ENCODE measurements around the gene C1GALT1. TPM values are rescaled to one million over a fixed set of nuclear protein-coding genes. Genes with fewer than 3 reads are reported as not detected.
"Not testable (repeated sequence)": the region's sequence is repeated elsewhere in the genome, so short reads cannot be mapped to it uniquely, and the experiment has no call there.

C1GALT1 gene
- total RNA-seq, 1 donor from 2014 or later = 80.1 TPM

DNA sequence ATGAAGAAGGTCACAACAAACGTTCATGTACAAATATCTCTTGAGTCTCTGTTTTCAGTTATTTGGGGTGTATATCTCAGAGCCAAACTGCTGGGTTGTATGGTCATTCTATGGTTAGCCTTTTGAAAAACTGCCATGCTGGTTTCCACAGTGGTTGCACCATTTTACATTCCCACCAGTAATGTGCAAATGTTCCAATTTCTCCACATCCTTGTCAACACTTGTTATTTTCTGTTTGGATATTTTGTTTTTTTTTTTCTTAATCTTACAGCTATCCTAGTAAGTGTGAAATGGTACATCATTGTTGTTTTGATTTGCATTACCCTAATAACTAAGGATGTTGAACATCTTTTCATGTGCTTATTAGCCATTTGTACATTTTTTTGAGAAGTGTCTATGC, 13.0 kb upstream of the C1GALT1 start:
- DNase-seq (ENCODE audit: low read depth) = no peak

DNA sequence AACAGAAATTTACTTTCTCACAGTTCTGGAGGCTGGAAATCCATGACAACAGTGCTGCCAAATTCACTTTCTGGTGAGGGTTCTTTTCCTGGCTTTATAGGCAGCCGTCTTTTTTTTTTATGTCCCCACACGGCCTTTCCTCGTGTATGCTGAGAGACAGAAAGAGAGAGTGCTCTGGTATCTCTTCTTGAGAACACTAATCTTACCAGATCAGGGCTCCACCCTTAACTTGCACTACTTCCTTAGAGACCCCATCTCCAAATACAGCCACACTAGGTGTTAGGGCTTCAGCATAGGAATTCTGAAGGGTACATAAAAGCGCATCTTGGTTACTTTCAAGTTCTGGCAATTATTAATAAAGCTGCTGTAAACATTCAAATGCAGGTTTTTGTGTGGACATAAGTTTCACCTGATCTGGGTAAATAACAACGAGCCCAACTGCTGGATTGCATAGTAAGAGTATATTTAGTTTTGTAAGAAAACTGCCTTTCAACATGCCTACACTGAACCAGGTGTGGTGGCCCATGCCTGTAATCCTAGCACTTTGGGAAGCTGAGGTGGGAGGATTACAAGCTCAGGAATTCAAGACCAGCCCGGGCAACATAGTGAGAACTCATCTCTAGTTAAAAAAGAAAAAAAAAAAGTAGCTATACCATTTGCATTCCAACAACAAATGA, 8.2 kb upstream of the C1GALT1 start:
- DNase-seq (ENCODE audit: low read depth) = no peak

DNA sequence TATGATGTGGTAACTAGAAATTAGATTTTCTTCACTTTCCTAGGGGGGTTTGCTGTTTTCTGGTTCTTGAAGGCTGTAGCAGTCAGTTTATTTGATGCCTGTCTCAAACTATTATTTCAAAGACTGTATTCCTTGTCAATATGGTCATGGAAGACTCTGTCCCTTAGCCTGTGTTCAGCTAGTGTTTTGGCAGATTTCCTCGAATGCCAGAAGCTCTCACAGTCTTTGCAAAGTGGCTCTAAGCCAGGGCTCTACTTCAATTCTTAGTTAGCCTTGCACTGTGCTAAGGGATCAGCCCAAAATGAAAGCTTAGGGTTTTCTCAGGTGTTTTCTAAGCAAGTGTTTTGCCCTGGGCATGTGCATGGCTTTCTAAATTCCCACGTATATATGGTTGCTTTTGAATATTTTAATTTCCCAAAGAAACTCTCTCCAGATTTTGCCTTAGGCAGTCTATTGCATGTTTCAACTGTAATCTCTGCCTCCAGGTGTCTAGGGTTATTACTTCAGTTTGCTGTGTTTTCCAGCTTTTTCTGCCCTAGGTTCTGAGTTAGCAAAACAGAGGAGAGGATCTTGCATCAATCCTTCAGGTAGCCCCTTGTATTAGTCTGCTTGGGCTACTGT, 7.2 kb upstream of the C1GALT1 start:
- no peak for DNase-seq (ENCODE audit: low read depth)

DNA sequence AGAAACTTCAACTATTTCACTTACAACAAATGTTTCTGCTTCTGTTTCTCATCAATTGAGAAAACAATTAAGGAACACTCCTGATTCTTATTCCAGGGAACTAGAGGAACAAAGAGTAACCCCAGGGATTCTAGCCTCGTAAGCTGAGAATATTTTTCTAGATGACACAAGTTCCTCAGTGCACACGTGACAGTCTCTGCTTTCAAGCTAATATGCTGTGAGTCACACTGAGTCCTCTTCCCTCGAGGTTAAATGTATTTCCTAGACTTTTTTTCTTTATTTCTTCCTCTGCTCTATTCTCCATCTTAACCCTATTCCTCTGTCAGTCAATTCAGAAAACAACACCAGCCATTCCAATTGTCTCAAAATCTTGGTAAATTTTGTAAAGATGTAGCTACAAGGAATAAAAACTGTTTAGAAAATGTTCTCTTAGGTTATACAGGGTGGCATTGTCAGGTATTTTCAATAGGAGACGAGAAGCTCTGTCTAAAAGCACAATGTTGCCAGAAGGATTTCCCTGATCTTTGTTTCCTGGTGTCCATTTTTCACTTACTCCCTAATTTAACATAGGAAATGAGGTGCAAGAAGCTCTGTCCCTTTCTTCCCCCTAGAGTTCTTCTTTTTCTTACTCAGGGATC, 5.8 kb upstream of the C1GALT1 start:
- DNase-seq (ENCODE audit: low read depth) = peak; percentile 95

DNA sequence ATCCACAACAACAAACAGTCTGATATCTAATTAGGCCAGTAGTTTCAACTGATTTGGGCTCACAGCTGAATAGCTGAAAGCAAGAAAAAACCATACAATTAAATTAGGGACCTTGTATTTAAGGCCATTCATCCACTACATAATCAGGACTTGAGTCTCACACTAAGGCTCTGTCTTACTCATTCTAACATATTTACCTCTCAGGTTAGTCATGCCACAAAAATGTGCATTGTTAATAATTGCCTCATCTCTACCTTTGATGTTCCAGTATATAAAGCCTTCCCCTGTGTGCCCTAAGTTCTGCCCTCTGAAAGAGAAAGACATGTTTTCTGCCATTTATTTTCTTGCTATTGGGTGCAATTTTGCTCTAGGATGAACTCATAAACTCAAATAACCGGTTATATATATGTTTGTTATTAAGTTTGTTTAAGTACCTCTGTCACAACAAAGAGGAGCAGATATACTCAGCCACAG, 5.3 kb upstream of the C1GALT1 start:
- DNase-seq (ENCODE audit: low read depth) = peak; percentile 100

DNA sequence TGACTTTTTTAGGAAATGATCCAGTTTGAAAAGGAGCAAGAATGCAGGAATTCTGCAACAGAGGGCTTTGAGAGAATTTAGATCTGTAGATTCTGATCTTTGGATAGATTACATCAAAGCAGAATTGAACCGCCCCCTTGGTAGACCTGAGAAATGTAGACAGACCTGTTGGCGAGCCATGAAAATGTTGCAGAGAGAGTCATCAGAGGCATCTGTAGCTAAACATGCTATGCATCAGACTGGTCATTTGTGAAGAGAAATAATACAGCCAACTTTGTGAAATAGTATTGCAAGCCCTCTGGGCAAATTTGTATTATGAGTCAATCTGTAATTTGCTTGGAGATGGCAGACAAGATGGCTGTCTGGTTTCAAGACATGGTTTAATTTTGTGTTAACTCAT, 4.3 kb upstream of the C1GALT1 start:
- peak; percentile 26 for DNase-seq (ENCODE audit: low read depth)

DNA sequence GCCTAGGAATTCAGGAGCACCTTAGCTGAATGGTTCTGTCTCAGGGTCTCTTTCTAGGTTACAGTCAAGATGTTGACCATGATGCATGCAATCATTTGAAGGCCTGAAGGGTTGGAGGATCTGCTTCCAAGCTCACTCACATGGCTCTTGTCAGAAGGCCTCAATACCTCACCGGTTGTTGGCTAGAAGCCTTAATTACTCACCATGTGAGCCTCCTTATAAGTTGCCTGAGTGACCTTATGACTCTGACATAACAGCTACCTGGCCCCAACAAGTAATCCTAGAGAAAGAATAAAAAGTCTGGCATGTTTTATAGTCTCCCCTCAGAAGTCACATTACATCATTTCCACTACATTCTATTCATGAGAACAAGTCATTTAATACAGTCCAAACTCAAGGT, 3.4 kb upstream of the C1GALT1 start:
- DNase-seq (ENCODE audit: low read depth) = peak; percentile 93

DNA sequence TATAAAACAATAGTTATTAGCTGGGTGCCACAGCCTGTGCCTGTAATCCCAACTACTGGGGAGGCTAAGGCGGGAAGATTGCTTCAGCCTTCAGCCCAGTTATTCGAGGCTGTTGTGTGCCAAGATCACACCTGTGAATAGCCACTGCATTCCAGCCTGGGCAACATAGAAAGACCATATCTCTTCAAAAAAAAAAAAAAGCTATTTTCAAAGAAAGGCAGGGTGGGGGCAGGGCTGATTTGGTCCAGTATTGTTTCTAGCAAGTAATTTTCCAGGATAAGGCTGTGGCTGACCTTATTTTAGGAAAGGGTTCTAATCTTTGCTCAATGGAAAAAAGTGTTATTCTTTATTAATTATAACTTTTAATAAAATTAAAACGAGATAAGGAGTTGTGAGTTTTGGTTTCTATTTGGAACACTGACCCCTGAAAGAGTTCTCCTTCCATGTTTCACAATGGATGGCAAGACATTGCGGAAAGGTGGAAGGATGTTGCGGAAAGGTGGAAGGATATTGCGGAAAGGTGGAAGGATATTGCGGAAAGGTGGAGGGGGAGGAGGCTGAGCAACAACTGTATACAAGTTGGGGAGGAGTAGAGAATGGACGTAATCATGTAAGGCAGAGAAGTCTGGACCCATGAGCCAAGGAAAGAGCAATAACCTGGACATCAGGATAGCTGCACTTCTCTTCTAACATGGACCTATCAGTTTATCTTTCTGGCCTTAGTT, 1.5 kb upstream of the C1GALT1 start:
- DNase-seq (ENCODE audit: low read depth) = no peak

DNA sequence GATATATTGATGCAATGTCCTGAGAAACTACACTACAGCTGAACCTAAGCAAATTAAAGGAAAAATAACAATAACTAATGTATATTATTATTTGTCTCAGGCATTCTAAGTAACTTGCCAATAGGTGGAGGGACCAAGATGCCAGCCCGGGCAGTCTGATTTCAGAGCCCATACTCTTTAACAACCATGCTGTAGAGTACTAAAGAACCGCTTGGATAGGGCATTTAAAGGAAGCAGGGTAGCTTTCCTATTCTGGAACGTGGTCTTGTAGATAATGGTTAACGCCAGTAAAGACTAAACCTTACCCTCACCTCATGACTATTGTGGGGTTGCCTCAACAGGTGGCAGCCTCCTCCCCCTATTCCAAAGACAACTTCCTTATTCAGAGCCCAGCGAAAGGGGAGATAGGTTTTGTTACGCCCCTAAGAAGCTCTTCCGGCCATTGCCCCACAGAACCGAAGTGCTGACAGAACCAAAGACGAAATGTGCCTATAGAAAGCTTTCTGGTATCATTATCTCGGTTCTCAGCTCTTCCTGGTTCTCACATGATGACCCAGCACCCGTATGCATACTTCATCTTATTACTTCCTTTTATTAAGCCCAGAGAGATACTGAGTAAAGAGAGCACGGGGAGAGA, 707 bp upstream of the C1GALT1 start:
- DNase-seq (ENCODE audit: low read depth) = peak; percentile 68

DNA sequence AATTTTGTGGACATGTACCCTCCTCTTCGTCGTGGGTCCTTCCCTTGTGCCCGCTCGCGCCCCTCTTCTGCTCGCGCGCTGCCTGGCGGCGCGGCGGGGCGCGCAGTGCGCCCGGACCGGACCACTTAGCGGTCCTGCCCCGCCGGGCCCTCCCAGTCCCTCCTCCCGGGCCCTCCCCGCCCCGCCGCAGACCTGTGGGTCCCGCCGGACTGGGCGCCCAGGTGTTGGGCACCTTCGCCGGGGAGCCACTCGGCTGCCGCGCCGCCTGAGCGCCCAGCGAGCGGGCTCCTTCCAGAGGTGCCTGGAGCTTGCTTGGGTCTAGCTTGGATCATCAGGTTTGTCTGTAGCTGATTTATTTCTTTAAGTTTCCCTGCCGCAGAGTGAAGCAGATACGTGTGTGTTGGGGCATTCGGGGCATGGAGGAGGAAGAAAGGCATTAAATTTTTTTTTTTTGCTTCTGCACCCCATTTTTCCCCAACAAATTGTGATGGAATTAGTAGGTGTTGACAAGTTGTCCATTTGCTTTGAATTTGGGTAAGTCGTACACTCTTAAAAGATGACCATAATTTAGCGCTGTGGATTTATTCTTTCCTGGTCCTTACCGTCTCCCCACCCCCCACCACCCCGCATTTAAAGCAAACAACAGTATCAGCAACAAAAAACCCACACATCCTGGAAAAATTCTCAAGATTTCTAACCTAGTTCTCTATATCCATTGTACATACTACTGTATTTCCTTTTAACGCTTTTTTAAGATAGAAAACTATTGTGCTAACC, 905 bp downstream of the C1GALT1 start:
- DNase-seq (ENCODE audit: low read depth) = no peak

DNA sequence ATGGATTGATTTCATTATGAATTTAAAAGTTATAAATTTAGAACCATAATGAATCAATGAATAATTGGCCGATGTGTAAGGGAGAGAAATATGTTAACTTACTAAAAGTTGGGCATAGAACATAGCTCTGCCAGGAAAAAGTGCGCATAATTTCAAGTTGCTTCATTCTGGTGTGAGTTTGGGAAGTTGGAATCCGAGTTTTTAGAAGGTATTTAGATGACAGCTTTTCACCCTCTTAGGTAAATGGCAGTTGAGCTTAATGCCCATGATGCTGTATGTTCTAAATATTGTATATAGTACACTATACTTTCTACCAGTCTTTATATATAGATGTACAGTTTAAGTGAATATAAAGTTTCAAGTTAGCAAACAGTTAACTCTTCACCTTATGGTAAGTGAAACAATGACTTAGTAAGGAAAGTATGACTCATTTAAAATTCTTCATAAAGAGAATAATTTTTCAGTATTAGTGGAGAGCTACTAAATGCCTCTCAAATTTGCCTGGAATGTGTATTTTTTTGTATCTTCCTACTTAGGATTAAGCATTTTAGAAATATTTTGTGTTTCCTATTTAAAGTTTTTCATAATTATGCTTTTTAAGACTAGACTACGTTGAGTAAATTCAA, 1.6 kb downstream of the C1GALT1 start:
- peak; percentile 41 for DNase-seq (ENCODE audit: low read depth)

DNA sequence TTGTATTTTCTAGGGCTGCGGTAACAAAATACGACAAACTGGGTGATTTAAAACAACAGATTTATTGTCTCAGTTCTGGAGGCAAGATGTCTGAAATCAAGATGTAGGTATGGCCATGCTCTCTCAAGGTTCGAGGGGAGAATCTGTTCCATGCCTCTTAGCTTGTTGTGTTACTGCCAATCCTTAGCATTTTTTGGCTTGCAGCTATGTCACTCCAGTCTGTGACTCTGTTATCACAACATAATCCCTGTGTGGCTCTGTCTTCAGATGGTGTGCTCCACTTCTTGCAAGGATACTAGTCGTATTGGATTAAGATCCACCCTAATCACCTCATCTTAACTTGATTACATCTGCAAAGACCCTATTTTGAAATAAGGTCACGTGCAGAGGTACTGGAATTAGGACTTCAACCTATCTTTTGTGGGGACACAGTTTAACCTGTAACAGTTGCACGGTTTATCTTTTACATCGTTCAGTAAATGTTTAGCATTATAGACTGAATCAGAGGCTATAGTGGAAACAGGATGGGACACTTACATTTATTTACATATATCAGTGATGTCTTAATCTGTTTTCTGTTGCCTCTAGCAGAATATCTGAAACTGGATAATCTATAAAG, 3.1 kb downstream of the C1GALT1 start:
- DNase-seq (ENCODE audit: low read depth) = no peak

DNA sequence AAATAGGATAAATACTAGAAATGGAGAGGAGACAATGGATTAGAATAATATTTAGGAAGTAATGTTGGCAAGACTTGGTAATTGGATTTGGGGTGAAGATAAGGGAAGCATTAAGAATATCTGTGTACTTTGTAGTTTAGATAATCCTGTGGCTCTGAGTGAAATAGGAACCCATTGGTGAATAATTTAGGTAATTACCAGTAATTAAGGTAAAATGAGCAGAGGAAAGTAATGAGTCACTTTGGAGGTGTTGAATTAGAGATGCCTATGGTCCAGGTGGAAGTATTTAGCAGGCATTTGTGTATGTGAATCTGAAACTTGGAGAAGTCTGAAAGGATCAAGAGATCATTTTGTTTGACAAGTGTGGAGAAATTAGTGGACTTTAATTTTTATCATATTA, 5.7 kb downstream of the C1GALT1 start:
- no peak for DNase-seq (ENCODE audit: low read depth)

DNA sequence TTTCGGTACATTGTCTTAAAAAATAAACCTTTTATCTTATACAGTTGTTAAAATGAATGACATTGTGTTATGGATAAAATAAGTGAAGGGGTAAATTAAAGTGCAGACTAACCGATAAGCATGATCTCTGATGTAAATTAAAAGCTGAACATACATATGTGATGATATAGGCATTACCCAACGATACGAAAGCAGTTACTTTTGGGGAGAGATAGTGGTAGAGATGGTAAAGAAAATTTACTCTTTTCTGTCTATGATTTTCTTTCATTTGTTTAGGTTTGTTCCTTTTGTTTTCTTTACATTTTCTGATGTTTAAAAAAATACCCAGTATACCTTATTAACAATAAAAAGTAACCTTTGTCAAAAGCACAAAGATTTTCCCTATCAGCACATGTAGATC, 6.4 kb downstream of the C1GALT1 start:
- no peak for DNase-seq (ENCODE audit: low read depth)

DNA sequence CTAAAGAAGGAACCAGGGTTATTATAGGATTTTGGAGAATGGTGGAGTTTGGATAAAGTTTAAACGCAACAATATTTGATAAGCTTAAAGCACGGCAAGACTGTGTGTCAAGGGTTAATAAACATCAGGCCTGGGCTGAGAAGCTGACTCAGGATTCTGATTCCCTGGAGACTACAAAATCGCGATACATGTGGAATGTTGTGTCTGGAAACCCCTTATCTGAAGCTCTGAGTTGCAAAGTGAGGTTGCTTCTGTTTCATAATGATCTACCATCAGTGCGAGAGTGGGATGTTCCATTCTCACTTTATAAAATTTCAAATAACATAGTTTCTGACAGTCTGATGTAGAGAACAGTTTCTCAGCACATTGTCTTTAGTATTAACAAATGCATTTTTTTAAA, 7.8 kb downstream of the C1GALT1 start:
- no peak for DNase-seq (ENCODE audit: low read depth)

DNA sequence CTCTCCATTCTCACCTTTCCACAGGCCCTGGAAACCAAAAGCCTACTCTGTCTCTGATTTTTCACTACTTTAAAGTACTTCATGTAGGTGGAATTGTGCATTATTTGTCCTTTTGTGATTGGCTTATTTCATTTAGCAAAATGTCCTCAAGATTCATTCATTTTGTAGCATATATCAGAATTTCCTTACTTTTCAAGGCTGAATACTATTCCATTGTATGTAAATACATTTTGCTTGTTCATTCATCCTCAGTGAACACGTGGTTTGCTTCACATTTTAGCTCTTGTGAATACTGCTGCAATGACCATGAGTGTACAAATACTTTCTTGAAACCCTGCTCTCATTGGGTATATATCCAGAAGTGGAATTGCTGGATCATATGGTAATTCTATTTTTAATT, 8.8 kb downstream of the C1GALT1 start:
- no peak for DNase-seq (ENCODE audit: low read depth)

DNA sequence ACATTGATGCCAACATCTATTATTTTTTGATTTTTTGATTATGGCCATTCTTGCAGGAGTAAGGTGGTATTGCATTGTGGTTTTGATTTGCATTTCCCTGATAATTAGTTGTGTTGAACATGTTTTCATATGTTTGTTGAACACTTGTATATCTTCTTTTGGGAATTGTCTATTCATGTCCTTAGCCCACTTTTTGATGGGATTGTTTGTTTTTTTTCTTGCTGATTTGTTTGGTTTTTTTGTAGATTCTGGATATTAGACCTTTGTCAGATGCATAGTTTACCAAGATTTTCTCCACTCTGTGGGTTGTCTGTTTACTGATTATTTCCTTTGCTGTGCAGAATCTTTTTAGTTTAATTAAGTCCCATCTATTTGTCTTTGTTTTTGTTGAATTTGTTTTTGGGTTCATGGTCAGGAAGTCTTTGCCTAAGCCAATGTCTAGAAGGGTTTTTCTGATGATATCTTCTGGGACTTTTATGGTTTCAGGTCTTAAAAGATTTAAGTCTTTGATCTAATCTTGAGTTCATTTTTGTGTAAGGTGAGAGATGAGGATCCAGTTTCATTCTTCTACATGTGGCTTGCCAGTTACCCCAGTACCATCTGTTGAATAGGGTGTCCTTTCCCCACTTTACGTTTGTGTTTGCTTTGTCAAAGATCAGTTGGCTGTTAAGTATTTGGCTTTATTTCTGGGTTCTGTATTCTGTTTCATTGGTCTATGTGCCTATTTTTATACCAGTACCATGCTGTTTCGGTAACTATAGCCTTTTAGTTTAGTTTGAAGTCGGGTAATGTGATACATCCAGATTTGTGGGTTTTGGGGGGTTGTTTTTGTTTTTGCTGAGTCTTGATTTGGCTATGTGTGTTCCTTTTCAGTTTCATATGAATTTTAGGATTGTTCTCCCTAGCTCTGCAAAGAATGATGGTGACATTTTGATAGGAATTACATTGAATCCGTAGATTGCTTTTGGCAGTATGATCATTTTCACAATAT, 10.7 kb downstream of the C1GALT1 start:
- DNase-seq (ENCODE audit: low read depth) = not testable (repeated sequence)

DNA sequence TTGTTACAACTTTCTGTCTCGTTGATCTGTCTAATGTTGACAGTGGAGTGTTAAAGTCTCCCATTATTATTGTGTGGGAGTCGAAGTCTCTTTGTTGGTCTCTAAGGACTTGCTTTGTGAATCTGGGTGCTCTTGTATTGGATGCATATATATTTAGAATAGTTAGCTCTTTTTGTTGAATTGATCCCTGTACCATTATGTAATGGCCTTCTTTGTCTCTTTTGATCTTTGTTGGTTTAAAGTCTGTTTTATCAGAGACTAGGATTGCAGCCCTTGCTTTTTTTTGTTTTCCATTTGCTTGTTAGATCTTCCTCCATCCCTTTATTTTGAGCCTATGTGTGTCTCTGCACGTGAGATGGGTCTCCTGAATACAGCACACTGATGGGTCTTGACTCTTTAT, 17.2 kb downstream of the C1GALT1 start:
- not testable (repeated sequence) for DNase-seq (ENCODE audit: low read depth)

DNA sequence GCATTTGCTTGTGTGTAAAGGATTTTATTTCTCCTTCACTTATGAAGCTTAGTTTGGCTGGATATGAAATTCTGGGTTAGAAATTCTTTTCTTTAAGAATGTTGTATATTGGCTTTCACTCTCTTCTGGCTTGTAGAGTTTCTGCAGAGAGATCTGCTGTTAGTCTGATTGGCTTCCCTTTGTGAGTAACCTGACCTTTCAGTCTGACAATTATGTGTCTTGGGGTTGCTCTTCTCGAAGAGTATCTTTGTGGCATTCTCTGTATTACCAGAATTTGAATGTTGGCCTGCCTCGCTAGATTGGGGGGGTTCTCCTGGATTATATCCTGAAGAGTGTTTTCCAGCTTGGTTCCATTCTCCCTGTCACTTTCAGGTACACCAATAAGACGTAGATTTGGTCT, 17.9 kb downstream of the C1GALT1 start:
- DNase-seq (ENCODE audit: low read depth) = not testable (repeated sequence)

Data from renal cortical epithelial cell (primary cell).